HepG2 (cell line): ENCODE data around the gene ITCH.

Experiments
- ATM ChIP-seq: fragments of 450-650 bp; IDR thresholded peaks from 2 replicates; pipeline ENCODE4 v1.7.1; 2017; ENCODE audit warnings: mild to moderate bottlenecking, borderline replicate concordance
- HNRNPLL ChIP-seq: fragments of 200-400 bp; formaldehyde crosslinking; IDR thresholded peaks from 2 replicates; pipeline ENCODE4 v1.6.1; 2017; ENCODE audit warnings: mild to moderate bottlenecking, low read depth, low read length; ENCODE audit not compliant: poor library complexity, severe bottlenecking
- JARID2 ChIP-seq: sonication (generic); formaldehyde crosslinking; IDR thresholded peaks from 2 replicates; pipeline ENCODE4 v1.8.1; 2023; ENCODE audit warnings: missing genetic modification reagents, inconsistent platforms; ENCODE audit not compliant: insufficient replicate concordance
- MAFK ChIP-seq, 2 experiments: IDR thresholded peaks in 1 of 2; conservative IDR thresholded peaks in 1 of 2; 2 replicates each; pipeline ENCODE4 v1.6.1; 2011; ENCODE audit warnings: improper control_type of control experiment in 2 of 2, low read length in 2 of 2
- NFE2L1 ChIP-seq: sonication (generic); formaldehyde crosslinking; IDR thresholded peaks from 2 replicates; pipeline ENCODE4 v1.4.0; 2020; ENCODE audit warnings: missing genetic modification reagents, mild to moderate bottlenecking, borderline replicate concordance
- POLR2AphosphoS5 ChIP-seq: IDR thresholded peaks from 2 replicates; pipeline ENCODE4 v1.6.1; 2012; ENCODE audit warnings: low read depth, low read length
- STAG1 ChIP-seq: sonication (generic); formaldehyde crosslinking; IDR thresholded peaks from 2 replicates; pipeline ENCODE4 v1.4.0; 2020; ENCODE audit warnings: missing genetic modification reagents
- USF2 ChIP-seq, 2 experiments: sonication (generic) in 1 of 2; formaldehyde crosslinking in 1 of 2; IDR thresholded peaks; 2 replicates each; pipeline versions ENCODE4 v1.5.1 to v1.6.1; 2011 to 2020; ENCODE audit warnings: borderline replicate concordance in 1 of 2, low read depth in 1 of 2, low read length in 1 of 2, mild to moderate bottlenecking in 1 of 2, missing genetic modification reagents in 1 of 2, moderate library complexity in 1 of 2
- ZBTB33 ChIP-seq: sonication (generic); formaldehyde crosslinking; IDR thresholded peaks from 2 replicates; pipeline ENCODE4 v1.4.0; 2020; ENCODE audit warnings: missing genetic modification reagents
- ZNF788 ChIP-seq: sonication (generic); formaldehyde crosslinking; IDR thresholded peaks from 2 replicates; pipeline ENCODE4 v1.5.0; 2020; ENCODE audit warnings: mild to moderate bottlenecking, missing genetic modification reagents, borderline replicate concordance
- TF ChIP-seq, protein P1 (sequence below): sonication (generic); formaldehyde crosslinking; IDR thresholded peaks from 2 replicates; pipeline ENCODE4 v1.5.0; 2020; ENCODE audit warnings: mild to moderate bottlenecking, missing genetic modification reagents, moderate library complexity

GRCh38 chr20:34403063-34403827 is 40.2 kb downstream of the ITCH start:
- TF ChIP-seq ATM: no peak
- TF ChIP-seq POLR2AphosphoS5: no peak
- TF ChIP-seq JARID2 (CRISPR knock-in tag): no peak
- TF ChIP-seq ZBTB33 (CRISPR knock-in tag): no peak
- no peak for TF ChIP-seq ZNF788 (CRISPR knock-in tag)
- no peak for TF ChIP-seq MAFK (conservative IDR thresholded peaks at IDR 0.05 in 1 of 2, IDR thresholded peaks at IDR 0.05 in 1 of 2; ENCODE audit: low read length in 2 of 2)
- TF ChIP-seq, protein P1, sequence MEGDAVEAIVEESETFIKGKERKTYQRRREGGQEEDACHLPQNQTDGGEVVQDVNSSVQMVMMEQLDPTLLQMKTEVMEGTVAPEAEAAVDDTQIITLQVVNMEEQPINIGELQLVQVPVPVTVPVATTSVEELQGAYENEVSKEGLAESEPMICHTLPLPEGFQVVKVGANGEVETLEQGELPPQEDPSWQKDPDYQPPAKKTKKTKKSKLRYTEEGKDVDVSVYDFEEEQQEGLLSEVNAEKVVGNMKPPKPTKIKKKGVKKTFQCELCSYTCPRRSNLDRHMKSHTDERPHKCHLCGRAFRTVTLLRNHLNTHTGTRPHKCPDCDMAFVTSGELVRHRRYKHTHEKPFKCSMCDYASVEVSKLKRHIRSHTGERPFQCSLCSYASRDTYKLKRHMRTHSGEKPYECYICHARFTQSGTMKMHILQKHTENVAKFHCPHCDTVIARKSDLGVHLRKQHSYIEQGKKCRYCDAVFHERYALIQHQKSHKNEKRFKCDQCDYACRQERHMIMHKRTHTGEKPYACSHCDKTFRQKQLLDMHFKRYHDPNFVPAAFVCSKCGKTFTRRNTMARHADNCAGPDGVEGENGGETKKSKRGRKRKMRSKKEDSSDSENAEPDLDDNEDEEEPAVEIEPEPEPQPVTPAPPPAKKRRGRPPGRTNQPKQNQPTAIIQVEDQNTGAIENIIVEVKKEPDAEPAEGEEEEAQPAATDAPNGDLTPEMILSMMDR (CRISPR knock-in tag): no peak
- TF ChIP-seq NFE2L1 (CRISPR knock-in tag): no peak
- TF ChIP-seq STAG1 (CRISPR knock-in tag): no peak
- no peak for TF ChIP-seq USF2 (IDR thresholded peaks at IDR 0.05; ENCODE audit: low read depth, low read length)
- TF ChIP-seq USF2 (CRISPR knock-in tag; IDR thresholded peaks at IDR 0.05; ENCODE audit: borderline replicate concordance): no peak
- TF ChIP-seq HNRNPLL: no peak
